Ovary (tissue), 9 donors: ENCODE data around the gene PLD2. TPM values are rescaled to one million over a fixed set of nuclear protein-coding genes. Genes with fewer than 3 reads are reported as not detected.

Experiments
- DNase-seq, 5 donors: peaks; one replicate each; pipeline ENCODE4 v3.0.0-alpha.2; 2019 to 2020
- H3K27ac ChIP-seq, 2 donors: fragments of 200-600 bp; one replicate each; pipeline versions ENCODE4 v1.5.1 to v1.8.0; 2019 to 2022
- H3K27me3 ChIP-seq: fragments of 200-600 bp; one replicate; pipeline ENCODE4 v1.8.0; 2022
- H3K36me3 ChIP-seq: fragments of 200-600 bp; sonication (generic); one replicate; pipeline ENCODE4 v1.5.1; 2019
- H3K4me1 ChIP-seq: one replicate; pipeline ENCODE4 v1.8.1; 2013; ENCODE audit warnings: mild to moderate bottlenecking, moderate library complexity; ENCODE audit not compliant: insufficient read depth
- H3K4me3 ChIP-seq: fragments of 200-600 bp; sonication (generic); one replicate; pipeline ENCODE4 v1.5.1; 2017
- H3K9me3 ChIP-seq, 2 donors: fragments of 200-600 bp in 1 of 2; sonication (generic) in 1 of 2; one replicate each; pipeline versions ENCODE4 v1.5.1 to v1.8.1; 2013 to 2019; ENCODE audit warnings: mild to moderate bottlenecking in 1 of 2, moderate library complexity in 1 of 2
- EP300 ChIP-seq: sonication (generic); formaldehyde crosslinking; IDR thresholded peaks from one replicate; pipeline ENCODE4 v1.6.1; 2017; ENCODE audit warnings: antibody characterized with exemption
- POLR2A ChIP-seq: fragments of 450-650 bp; IDR thresholded peaks from one replicate; pipeline ENCODE4 v1.6.1; 2017; ENCODE audit warnings: antibody characterized with exemption, mild to moderate bottlenecking, moderate library complexity
- WGBS, 3 donors: extraction: QIAGEN DNeasy Blood & Tissue Kit in 1 of 3; methylation state at CpG; one replicate each; pipeline versions ENCODE4 v1.1.5 to v1.1.7; 2013 to 2017; 5-methylcytosine and 5-hydroxymethylcytosine counted together
- intact Hi-C, 4 donors: fragments of 100-400 bp; cut with DNase I; formaldehyde crosslinking; loops; one replicate each; pipeline versions ENCODE4 v1.11.0 to v1.15.1; 2022 to 2023
- polyA plus RNA-seq, 2 donors: library from polyadenylated mRNA; stranded (reverse); fragments of 200-250 nt in 1 of 2; fragments of 350-450 nt in 1 of 2; fragmentation: Illumina TruSeq in 1 of 2; extraction: RNeasy Lipid Tissue Mini Kit (QIAGEN cat#74804) in 1 of 2; gene quantifications; one replicate each; pipeline ENCODE4 v1.2.3, GENCODE V29; 2013 to 2014
- total RNA-seq, 7 donors: library from RNA; depleted of rRNA in 2 of 7; stranded (reverse); fragments of >200 nt in 2 of 7; fragmentation: NEBNext Ultra II Directional in 3 of 7; extraction: Animal tissue kit (Norgen Biotek cat#: 25700) in 3 of 7; gene quantifications; one replicate each; pipeline versions ENCODE4 v1.1.0 to v1.2.4, GENCODE V29; 2016 to 2023
- TF ChIP-seq, protein P1 (sequence below), 3 donors: fragments of 450-650 bp in 2 of 3; fragments of 200-600 bp in 1 of 3; IDR thresholded peaks; one replicate each; pipeline versions ENCODE4 v1.5.1 to v1.8.0; 2016 to 2022; ENCODE audit warnings: antibody characterized with exemption in 3 of 3, mild to moderate bottlenecking in 1 of 3
- donor health status: DM: no; HTN: no; CAD: no; lungs with moderate emphysema.
- donor health status: DM: no; HTN: no; CAD: no.
- donor health status: Bipolar disorder and iron deficiency.
- donor health status: DM: yes; HTN: yes; CAD: no.
- donor health status: DM: no; HTN: no; CAD: no.
- donor health status: DM: yes; HTN: yes; CAD: no.

PLD2 gene
- total and polyA plus RNA-seq, 9 donors: 16.2 to 53.3 (median 37.8) TPM

DNA sequence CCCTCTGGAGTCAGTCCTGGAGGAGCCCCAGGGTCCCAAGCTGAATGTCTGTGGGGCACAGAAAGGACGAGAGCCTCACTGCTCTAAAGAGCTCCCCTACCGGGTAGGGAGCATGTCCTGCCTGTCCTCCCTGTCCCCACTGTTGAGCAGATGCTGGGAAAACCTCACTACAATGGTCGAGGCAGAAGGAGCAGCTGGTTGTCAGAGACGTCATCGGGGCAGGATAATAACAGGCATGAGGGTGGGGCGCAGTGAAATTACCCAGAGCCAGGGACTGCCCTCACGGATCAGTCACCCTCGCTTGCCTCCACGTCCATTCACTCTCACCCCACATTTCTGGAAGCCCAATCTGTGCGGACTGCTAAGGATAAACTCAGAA is 34.7 kb upstream of the PLD2 start:
- intact Hi-C loops: no loop called here
- Histone ChIP-seq H3K4me3 (no peak overlapping the region), H3K36me3 (no peaks in the 10 kb centered on the region), H3K9me3 (no peaks in the 10 kb centered on the region), H3K27me3 (no peaks in the 10 kb centered on the region), H3K27ac (no peak overlapping the region), H3K4me1 (no peaks in the 10 kb centered on the region)
- 54 to 73% (median 55%) methylated on average over 10 of the region's 10 CpGs for WGBS, 3 donors
- TF ChIP-seq POLR2A (no peak), EP300 (no peak)
- TF ChIP-seq, protein P1, sequence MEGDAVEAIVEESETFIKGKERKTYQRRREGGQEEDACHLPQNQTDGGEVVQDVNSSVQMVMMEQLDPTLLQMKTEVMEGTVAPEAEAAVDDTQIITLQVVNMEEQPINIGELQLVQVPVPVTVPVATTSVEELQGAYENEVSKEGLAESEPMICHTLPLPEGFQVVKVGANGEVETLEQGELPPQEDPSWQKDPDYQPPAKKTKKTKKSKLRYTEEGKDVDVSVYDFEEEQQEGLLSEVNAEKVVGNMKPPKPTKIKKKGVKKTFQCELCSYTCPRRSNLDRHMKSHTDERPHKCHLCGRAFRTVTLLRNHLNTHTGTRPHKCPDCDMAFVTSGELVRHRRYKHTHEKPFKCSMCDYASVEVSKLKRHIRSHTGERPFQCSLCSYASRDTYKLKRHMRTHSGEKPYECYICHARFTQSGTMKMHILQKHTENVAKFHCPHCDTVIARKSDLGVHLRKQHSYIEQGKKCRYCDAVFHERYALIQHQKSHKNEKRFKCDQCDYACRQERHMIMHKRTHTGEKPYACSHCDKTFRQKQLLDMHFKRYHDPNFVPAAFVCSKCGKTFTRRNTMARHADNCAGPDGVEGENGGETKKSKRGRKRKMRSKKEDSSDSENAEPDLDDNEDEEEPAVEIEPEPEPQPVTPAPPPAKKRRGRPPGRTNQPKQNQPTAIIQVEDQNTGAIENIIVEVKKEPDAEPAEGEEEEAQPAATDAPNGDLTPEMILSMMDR (IDR thresholded peaks at IDR 0.05): no peak
- no peak for DNase-seq

DNA sequence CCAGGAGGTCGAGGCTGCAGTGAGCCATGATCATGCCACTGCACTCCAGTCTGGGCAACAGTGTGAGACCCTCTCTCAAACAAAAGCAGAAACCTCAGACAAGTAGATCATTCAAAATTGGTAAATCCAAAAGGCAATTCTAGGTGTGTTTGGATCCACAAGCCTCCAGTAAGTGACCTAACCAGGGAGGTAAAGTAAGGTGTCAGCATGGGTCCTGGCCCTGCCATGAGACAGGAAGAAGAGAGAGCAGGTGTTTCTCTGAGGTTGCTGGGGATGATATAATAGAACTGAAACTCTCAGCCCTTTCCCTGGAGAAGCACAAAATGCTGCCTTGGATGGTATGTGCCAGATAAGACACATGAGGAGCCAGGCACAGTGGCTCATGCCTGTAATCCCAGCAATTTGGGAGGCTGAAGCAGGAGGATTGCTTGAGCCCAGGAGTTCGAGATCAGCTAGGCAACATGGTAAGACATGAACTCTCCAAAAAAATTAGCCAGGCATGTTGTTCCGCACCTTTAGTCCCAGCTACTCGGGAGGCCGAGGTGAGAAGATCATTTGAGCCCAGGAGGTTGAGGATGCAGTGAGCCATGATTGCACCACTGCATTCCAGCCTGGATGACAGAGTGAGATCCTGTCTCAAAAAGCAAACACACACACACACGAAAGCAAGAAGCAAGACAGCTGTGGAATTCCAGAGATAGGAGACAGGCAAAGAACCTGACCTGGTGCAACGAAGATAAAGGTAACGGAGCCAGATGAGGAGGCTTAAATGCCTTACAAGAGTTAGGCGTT is 28.8 kb upstream of the PLD2 start:
- H3K4me1 ChIP-seq: no peaks in the 10 kb centered on the region
- no peaks in the 10 kb centered on the region for H3K9me3 ChIP-seq
- H3K27ac ChIP-seq: no peak overlapping the region
- H3K27me3 ChIP-seq: no peaks in the 10 kb centered on the region
- WGBS, 3 donors: 54 to 63% (median 57%) methylated on average over 9 of the region's 9 CpGs
- no peaks in the 10 kb centered on the region for H3K36me3 ChIP-seq
- DNase-seq: no peak
- TF ChIP-seq EP300: no peak
- TF ChIP-seq POLR2A: no peak
- TF ChIP-seq, protein P1 (IDR thresholded peaks at IDR 0.05): no peak
- intact Hi-C loops: no loop called here
- H3K4me3 ChIP-seq: no peak overlapping the region

GRCh38 chr17:4780325-4780955 is 26.5 kb upstream of the PLD2 start:
- no peak overlapping the region for H3K4me3 ChIP-seq
- H3K4me1 ChIP-seq: peaks cover 3% of the 10 kb centered on the region
- H3K27me3 ChIP-seq: no peaks in the 10 kb centered on the region
- no peak for TF ChIP-seq POLR2A
- TF ChIP-seq, protein P1 (IDR thresholded peaks at IDR 0.05): no peak
- TF ChIP-seq EP300: no peak
- DNase-seq: no peak
- intact Hi-C loops: loop anchor here in 2 of 4 donors (10.0 kb wide), 2 partner anchors 46 to 274 kb away; partner anchors contain the start of genes CXCL16 (in 1 of the 2), MED11 (in 1 of the 2) and ZMYND15 (in 1 of the 2)
- 72 to 86% (median 74%) methylated on average over 11 of the region's 11 CpGs for WGBS, 3 donors
- no peaks in the 10 kb centered on the region for H3K36me3 ChIP-seq
- no peaks in the 10 kb centered on the region for H3K9me3 ChIP-seq
- H3K27ac ChIP-seq: no peak overlapping the region

DNA sequence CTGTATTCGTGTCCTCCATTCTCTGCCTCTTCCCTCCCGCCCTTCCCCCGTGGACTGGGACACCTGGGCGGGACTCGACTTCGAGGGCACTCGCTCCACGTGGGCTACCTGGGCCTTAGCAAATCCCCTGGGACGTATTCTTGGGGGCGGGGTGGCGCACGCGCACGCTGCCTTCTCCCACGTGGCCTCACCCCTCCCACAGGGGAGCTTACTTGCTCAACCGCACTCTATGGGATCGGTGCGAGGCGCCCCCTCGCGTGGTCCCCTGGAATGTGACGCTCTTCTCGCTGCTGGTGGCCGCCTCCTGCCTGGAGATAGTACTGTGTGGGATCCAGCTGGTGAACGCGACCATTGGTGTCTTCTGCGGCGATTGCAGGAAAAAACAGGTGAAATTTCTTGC is 24.3 kb upstream of the PLD2 start:
- H3K27me3 ChIP-seq: no peaks in the 10 kb centered on the region
- H3K27ac ChIP-seq: no peak overlapping the region
- no peak overlapping the region for H3K4me3 ChIP-seq
- H3K36me3 ChIP-seq: no peaks in the 10 kb centered on the region
- intact Hi-C loops: loop anchor here in 2 of 4 donors (10.0 kb wide), 2 partner anchors 48 to 272 kb away; partner anchors contain the start of genes CXCL16 (in 1 of the 2), MED11 (in 1 of the 2) and ZMYND15 (in 1 of the 2)
- DNase-seq: no peak
- H3K4me1 ChIP-seq: peaks cover 6% of the 10 kb centered on the region
- H3K9me3 ChIP-seq: no peaks in the 10 kb centered on the region
- no peak for TF ChIP-seq POLR2A
- TF ChIP-seq, protein P1 (IDR thresholded peaks at IDR 0.05): no peak
- TF ChIP-seq EP300: no peak
- 26 to 30% (median 27%) methylated on average over 27 to 28 of the region's 28 CpGs for WGBS, 3 donors
